ENCODE data around the gene FJX1.

FJX1 gene

DNA sequence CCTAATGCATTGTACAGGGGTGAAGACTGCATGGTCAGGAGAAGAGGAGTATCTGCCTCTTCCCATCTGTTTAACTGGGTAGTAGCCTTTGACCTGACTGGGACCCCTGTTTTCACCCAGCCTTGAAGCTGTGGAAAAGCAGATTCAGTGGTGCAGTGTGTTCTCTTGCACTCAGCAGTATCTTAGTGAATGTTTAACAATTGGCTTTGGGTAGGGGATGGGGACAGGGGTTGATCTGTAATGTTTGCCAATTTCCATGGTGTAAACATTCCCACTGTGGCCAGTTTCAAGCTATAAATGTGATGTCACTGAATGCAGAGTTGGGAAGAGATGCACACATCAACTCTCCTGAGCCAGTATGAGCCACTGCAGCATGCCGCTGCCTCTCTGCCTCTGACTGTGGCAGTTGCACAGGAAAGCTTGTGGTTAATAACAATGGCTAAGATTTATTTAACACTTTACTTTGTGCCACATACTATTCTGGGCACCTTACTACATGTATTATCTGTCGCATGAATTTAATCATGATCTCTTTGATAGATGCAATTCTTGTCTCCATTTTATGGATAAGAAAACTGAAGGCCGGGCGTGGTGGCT, 15.7 kb downstream of the FJX1 start:
- Histone ChIP-seq H2BK120ac (ENCODE audit: low read depth, low read length) (no peak overlapping the region), H3K14ac (ENCODE audit: low read length in 2 of 2) (no peak overlapping the region), H4K8ac (ENCODE audit: low read length) (no peak overlapping the region), H2BK5ac (ENCODE audit: low read depth, low read length, poor library complexity, severe bottlenecking) (no peak overlapping the region), H2AK5ac (ENCODE audit: low read length, severe bottlenecking) (no peak overlapping the region), H3K23ac (ENCODE audit: low read length in 2 of 2) (no peak overlapping the region), H2BK15ac (ENCODE audit: low read depth, poor library complexity, severe bottlenecking) (no peak overlapping the region), H3K27ac (ENCODE audit: low read length, poor library complexity, severe bottlenecking) (no peak overlapping the region), H2BK12ac (ENCODE audit: low read length in 2 of 2) (no peak overlapping the region), H3K9ac (ENCODE audit: low read length) (no peak overlapping the region), H3K4me1 (ENCODE audit: control insufficient read depth, insufficient read depth, low read depth, low read length) (peaks cover 3% of the 10 kb centered on the region), H3K4ac (ENCODE audit: low read depth in 1 of 2, low read length in 2 of 2) (no peak overlapping the region), H3K79me1 (replicated peaks; ENCODE audit: low read length, poor library complexity, severe bottlenecking) (no peaks in the 10 kb centered on the region), H3K18ac (ENCODE audit: low read depth in 1 of 2, low read length in 2 of 2) (no peak overlapping the region), H3K4me3 (ENCODE audit: insufficient read depth in 1 of 2, low read depth in 1 of 2, low read length in 2 of 2) (no peak overlapping the region), H2AFZ (ENCODE audit: low read depth, low read length) (no peak overlapping the region), H3K36me3 (ENCODE audit: control insufficient read depth in 1 of 2, insufficient read depth in 2 of 2, low read depth in 1 of 2, low read length in 2 of 2) (no peaks in the 10 kb centered on the region), H3K9me3 (ENCODE audit: control insufficient read depth, low read length) (no peaks in the 10 kb centered on the region), H3K4me2 (ENCODE audit: low read length, poor library complexity, severe bottlenecking) (no peak overlapping the region), H4K91ac (ENCODE audit: low read length) (no peak overlapping the region), H3K27me3 (ENCODE audit: control insufficient read depth in 1 of 2, insufficient read depth in 1 of 2, low read length in 2 of 2) (peaks cover 0 to 10% of the 10 kb centered on the region in 2 experiments)
- 100% methylated on average over 3 of the region's 4 CpGs for WGBS
- no peak for DNase-seq

DNA sequence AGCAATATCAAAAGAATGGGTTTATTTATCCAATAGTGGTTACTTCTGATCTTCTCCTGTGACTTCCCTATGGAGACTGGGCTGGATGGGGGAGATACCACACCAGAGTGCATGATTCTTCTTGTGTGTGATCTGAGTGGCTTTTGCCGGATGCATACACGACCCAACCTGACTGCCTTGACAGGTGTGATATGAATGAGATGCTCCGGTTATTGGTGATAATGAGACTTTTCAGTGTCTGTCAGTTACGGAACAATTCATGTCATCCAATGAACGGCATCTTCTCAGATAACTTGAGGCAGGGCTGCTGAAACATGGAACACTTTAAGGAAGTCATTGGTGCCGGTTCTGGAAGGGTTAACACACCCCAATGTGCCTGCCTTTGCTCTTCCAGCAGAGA, 17.7 kb downstream of the FJX1 start:
- H3K9ac ChIP-seq (ENCODE audit: low read length) = no peak overlapping the region
- H4K8ac ChIP-seq (ENCODE audit: low read length) = no peak overlapping the region
- H4K91ac ChIP-seq (ENCODE audit: low read length) = no peak overlapping the region
- no peak overlapping the region for H2AFZ ChIP-seq (ENCODE audit: low read depth, low read length)
- no peak overlapping the region for H3K23ac ChIP-seq (ENCODE audit: low read length in 2 of 2)
- H3K4ac ChIP-seq (ENCODE audit: low read depth in 1 of 2, low read length in 2 of 2) = no peak overlapping the region
- no peak overlapping the region for H3K4me2 ChIP-seq (ENCODE audit: low read length, poor library complexity, severe bottlenecking)
- H2BK120ac ChIP-seq (ENCODE audit: low read depth, low read length) = no peak overlapping the region
- no peaks in the 10 kb centered on the region for H3K79me1 ChIP-seq (replicated peaks; ENCODE audit: low read length, poor library complexity, severe bottlenecking)
- H2AK5ac ChIP-seq (ENCODE audit: low read length, severe bottlenecking) = no peak overlapping the region
- peaks cover 0 to 13% of the 10 kb centered on the region in 2 experiments for H3K27me3 ChIP-seq (ENCODE audit: control insufficient read depth in 1 of 2, insufficient read depth in 1 of 2, low read length in 2 of 2)
- no peak overlapping the region for H3K4me3 ChIP-seq (ENCODE audit: insufficient read depth in 1 of 2, low read depth in 1 of 2, low read length in 2 of 2)
- H3K27ac ChIP-seq (ENCODE audit: low read length, poor library complexity, severe bottlenecking) = no peak overlapping the region
- H2BK12ac ChIP-seq (ENCODE audit: low read length in 2 of 2) = no peak overlapping the region
- DNase-seq = no peak
- H2BK15ac ChIP-seq (ENCODE audit: low read depth, poor library complexity, severe bottlenecking) = no peak overlapping the region
- 88% methylated on average over 6 of the region's 6 CpGs for WGBS
- no peaks in the 10 kb centered on the region for H3K9me3 ChIP-seq (ENCODE audit: control insufficient read depth, low read length)
- no peaks in the 10 kb centered on the region for H3K36me3 ChIP-seq (ENCODE audit: control insufficient read depth in 1 of 2, insufficient read depth in 2 of 2, low read depth in 1 of 2, low read length in 2 of 2)
- no peak overlapping the region for H3K18ac ChIP-seq (ENCODE audit: low read depth in 1 of 2, low read length in 2 of 2)
- H2BK5ac ChIP-seq (ENCODE audit: low read depth, low read length, poor library complexity, severe bottlenecking) = no peak overlapping the region
- H3K14ac ChIP-seq (ENCODE audit: low read length in 2 of 2) = no peak overlapping the region
- no peaks in the 10 kb centered on the region for H3K4me1 ChIP-seq (ENCODE audit: control insufficient read depth, insufficient read depth, low read depth, low read length)

DNA sequence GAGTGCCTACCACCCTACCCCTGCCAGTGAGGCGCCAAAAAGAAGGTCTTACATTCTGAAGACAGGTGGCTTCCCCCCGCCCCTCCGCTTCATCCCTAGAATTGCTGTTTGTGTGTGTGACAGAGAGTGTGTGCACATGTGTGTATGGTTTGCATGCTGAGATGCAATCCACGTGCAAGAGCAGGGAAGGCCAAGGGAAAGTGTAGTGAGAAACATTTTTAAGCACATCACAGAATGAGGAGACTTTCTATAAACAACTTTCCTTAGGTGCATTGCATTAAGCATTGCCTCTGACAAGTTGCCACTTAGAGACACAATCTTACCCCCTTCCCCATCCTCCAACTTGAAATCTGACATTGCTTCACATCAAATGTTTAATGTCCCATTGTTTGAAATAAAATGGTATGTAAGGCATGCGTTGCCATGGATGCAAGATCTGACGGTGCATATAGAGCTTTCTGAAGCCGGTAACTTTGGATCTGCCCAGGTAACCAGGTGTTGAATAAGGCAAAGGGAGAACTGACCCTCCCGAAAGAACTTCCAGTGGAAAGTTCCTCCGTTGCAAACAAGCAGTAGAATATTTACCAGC, 21.4 kb downstream of the FJX1 start:
- no peak overlapping the region for H3K4me3 ChIP-seq (ENCODE audit: insufficient read depth in 1 of 2, low read depth in 1 of 2, low read length in 2 of 2)
- no peaks in the 10 kb centered on the region for H3K79me1 ChIP-seq (replicated peaks; ENCODE audit: low read length, poor library complexity, severe bottlenecking)
- H3K9me3 ChIP-seq (ENCODE audit: control insufficient read depth, low read length) = no peaks in the 10 kb centered on the region
- no peak overlapping the region for H3K14ac ChIP-seq (ENCODE audit: low read length in 2 of 2)
- H3K9ac ChIP-seq (ENCODE audit: low read length) = no peak overlapping the region
- no peak overlapping the region for H3K23ac ChIP-seq (ENCODE audit: low read length in 2 of 2)
- H2BK120ac ChIP-seq (ENCODE audit: low read depth, low read length) = no peak overlapping the region
- H3K4me1 ChIP-seq (ENCODE audit: control insufficient read depth, insufficient read depth, low read depth, low read length) = no peaks in the 10 kb centered on the region
- H3K27me3 ChIP-seq (ENCODE audit: control insufficient read depth in 1 of 2, insufficient read depth in 1 of 2, low read length in 2 of 2) = peaks cover 0 to 8% of the 10 kb centered on the region in 2 experiments
- H2BK5ac ChIP-seq (ENCODE audit: low read depth, low read length, poor library complexity, severe bottlenecking) = no peak overlapping the region
- H3K4ac ChIP-seq (ENCODE audit: low read depth in 1 of 2, low read length in 2 of 2) = no peak overlapping the region
- no peak overlapping the region for H2BK12ac ChIP-seq (ENCODE audit: low read length in 2 of 2)
- no peak overlapping the region for H2AFZ ChIP-seq (ENCODE audit: low read depth, low read length)
- no peak overlapping the region for H3K27ac ChIP-seq (ENCODE audit: low read length, poor library complexity, severe bottlenecking)
- H3K36me3 ChIP-seq (ENCODE audit: control insufficient read depth in 1 of 2, insufficient read depth in 2 of 2, low read depth in 1 of 2, low read length in 2 of 2) = no peaks in the 10 kb centered on the region
- H4K91ac ChIP-seq (ENCODE audit: low read length) = no peak overlapping the region
- H3K4me2 ChIP-seq (ENCODE audit: low read length, poor library complexity, severe bottlenecking) = no peak overlapping the region
- H4K8ac ChIP-seq (ENCODE audit: low read length) = no peak overlapping the region
- no peak overlapping the region for H2BK15ac ChIP-seq (ENCODE audit: low read depth, poor library complexity, severe bottlenecking)
- H3K18ac ChIP-seq (ENCODE audit: low read depth in 1 of 2, low read length in 2 of 2) = no peak overlapping the region
- DNase-seq = no peak
- no peak overlapping the region for H2AK5ac ChIP-seq (ENCODE audit: low read length, severe bottlenecking)
- WGBS = 73% methylated on average over 9 of the region's 9 CpGs

DNA sequence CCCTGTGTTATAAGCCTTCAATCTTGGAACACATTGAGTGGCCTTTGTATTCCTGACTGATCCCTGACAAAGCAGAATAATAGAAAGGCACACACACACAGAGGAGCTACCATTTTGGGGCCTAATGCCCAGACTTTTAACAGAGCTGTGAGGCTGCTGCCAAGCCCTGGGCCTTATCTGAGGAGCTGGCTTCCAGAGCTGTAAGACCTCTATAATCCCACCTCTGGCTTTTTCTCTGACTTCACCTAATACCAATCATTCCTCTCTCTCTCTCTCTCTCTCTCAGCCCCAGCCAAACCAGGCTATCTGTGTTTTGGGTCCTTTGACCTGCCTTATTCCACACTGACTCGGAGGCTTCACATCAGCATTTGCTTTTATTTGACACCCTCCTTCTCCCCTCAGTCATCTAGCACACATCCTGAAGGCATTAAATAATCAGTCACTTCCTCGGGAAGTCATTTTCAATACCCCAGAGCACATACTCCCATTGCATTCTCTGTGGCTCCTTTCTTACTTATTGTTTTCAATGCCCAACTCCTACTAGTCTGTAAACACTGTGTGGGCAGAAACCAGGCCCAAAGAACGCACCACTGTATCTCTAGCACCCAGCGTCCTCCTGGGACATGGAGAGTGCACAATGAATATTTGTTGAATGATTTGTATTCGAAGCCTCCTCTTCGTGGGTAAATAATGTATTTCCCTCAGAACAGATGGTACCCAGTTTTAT, 23.1 kb downstream of the FJX1 start:
- Histone ChIP-seq H2BK12ac (ENCODE audit: low read length in 2 of 2) (no peak overlapping the region), H2BK15ac (ENCODE audit: low read depth, poor library complexity, severe bottlenecking) (no peak overlapping the region), H3K14ac (ENCODE audit: low read length in 2 of 2) (no peak overlapping the region), H3K4me3 (ENCODE audit: insufficient read depth in 1 of 2, low read depth in 1 of 2, low read length in 2 of 2) (no peak overlapping the region), H2BK120ac (ENCODE audit: low read depth, low read length) (no peak overlapping the region), H3K9me3 (ENCODE audit: control insufficient read depth, low read length) (no peaks in the 10 kb centered on the region), H3K36me3 (ENCODE audit: control insufficient read depth in 1 of 2, insufficient read depth in 2 of 2, low read depth in 1 of 2, low read length in 2 of 2) (no peaks in the 10 kb centered on the region), H3K23ac (ENCODE audit: low read length in 2 of 2) (no peak overlapping the region), H3K79me1 (replicated peaks; ENCODE audit: low read length, poor library complexity, severe bottlenecking) (no peaks in the 10 kb centered on the region), H3K9ac (ENCODE audit: low read length) (no peak overlapping the region), H4K8ac (ENCODE audit: low read length) (no peak overlapping the region), H3K18ac (ENCODE audit: low read depth in 1 of 2, low read length in 2 of 2) (no peak overlapping the region), H3K4me2 (ENCODE audit: low read length, poor library complexity, severe bottlenecking) (no peak overlapping the region), H3K27me3 (ENCODE audit: control insufficient read depth in 1 of 2, insufficient read depth in 1 of 2, low read length in 2 of 2) (peaks cover 0 to 3% of the 10 kb centered on the region in 2 experiments), H3K4ac (ENCODE audit: low read depth in 1 of 2, low read length in 2 of 2) (no peak overlapping the region), H2AK5ac (ENCODE audit: low read length, severe bottlenecking) (no peak overlapping the region), H2AFZ (ENCODE audit: low read depth, low read length) (no peak overlapping the region), H2BK5ac (ENCODE audit: low read depth, low read length, poor library complexity, severe bottlenecking) (no peak overlapping the region), H3K4me1 (ENCODE audit: control insufficient read depth, insufficient read depth, low read depth, low read length) (no peaks in the 10 kb centered on the region), H3K27ac (ENCODE audit: low read length, poor library complexity, severe bottlenecking) (peak overlapping the region; percentile 14), H4K91ac (ENCODE audit: low read length) (no peak overlapping the region)
- DNase-seq = no peak
- WGBS = 66% methylated on average over 4 of the region's 6 CpGs
